ENCODE measurements around the gene MFRP. TPM values are rescaled to one million over a fixed set of nuclear protein-coding genes. Genes with fewer than 3 reads are reported as not detected.
A peak's percentile ranks its signal among the peaks of the same experiment; 100 is the strongest.

Gene MFRP
- total RNA-seq, 3 donors from 2014 or later = not detected

GRCh38 chr11:119382101-119382500, 35.6 kb upstream of the MFRP start:
- Histone ChIP-seq H3K9me3 (no peaks in the 10 kb centered on the region), H3K4me3 (no peak overlapping the region), H3K36me3 (ENCODE audit: low read depth) (no peaks in the 10 kb centered on the region), H3K4me1 (ENCODE audit: low read depth) (peaks cover 7% of the 10 kb centered on the region)
- intact Hi-C loops (cut with DNase I, micrococcal nuclease) = no loop called here
- TF ChIP-seq CTCF (IDR thresholded peaks at IDR 0.05) = no peak
- ATAC-seq (no peak), DNase-seq (no peak)

- H3K4me1 ChIP-seq (ENCODE audit: low read depth) = peaks cover 7% of the 10 kb centered on the region
- TF ChIP-seq CTCF (IDR thresholded peaks at IDR 0.05) = peak; percentile 92
Observed at GRCh38 chr11:119381181-119381988, 34.9 kb upstream of the MFRP start, which contains the start of gene USP2. Gene USP2, minus strand, starts transcription at chr11:119381690. Its CDS starts 8,210 bp downstream, at chr11:119373480.

GRCh38 chr11:119380827-119381180, 34.3 kb upstream of the MFRP start:
- Histone ChIP-seq H3K36me3 (ENCODE audit: low read depth) (no peaks in the 10 kb centered on the region), H3K9me3 (no peaks in the 10 kb centered on the region), H3K4me1 (ENCODE audit: low read depth) (peaks cover 9% of the 10 kb centered on the region), H3K4me3 (no peak overlapping the region)
- TF ChIP-seq CTCF (IDR thresholded peaks at IDR 0.05) = no peak
- ATAC-seq (no peak), DNase-seq (no peak)
- intact Hi-C loops (cut with DNase I, micrococcal nuclease) = no loop called here

More at GRCh38 chr11:119381181-119381988, 34.9 kb upstream of the MFRP start, which contains the start of gene USP2:
- peak within 1 kb of the TSS; percentile 9 for H3K4me3 ChIP-seq
- no peaks in the 10 kb centered on the region for H3K9me3 ChIP-seq
- intact Hi-C loops (cut with DNase I, micrococcal nuclease) = no loop called here
- no peaks in the 10 kb centered on the region for H3K36me3 ChIP-seq (ENCODE audit: low read depth)
- ATAC-seq (peak; percentile 99), DNase-seq (peak; percentile 95 to 99 (median 98))

- intact Hi-C loops (cut with DNase I, micrococcal nuclease) = no loop called here
- no peak overlapping the region for H3K4me3 ChIP-seq
- TF ChIP-seq CTCF (IDR thresholded peaks at IDR 0.05) = no peak
- peaks cover 9% of the 10 kb centered on the region for H3K4me1 ChIP-seq (ENCODE audit: low read depth)
- no peaks in the 10 kb centered on the region for H3K9me3 ChIP-seq
- ATAC-seq (no peak), DNase-seq (no peak)
- no peaks in the 10 kb centered on the region for H3K36me3 ChIP-seq (ENCODE audit: low read depth)
Observed at GRCh38 chr11:119380160-119380826, 33.8 kb upstream of the MFRP start.

- intact Hi-C loops (cut with DNase I, micrococcal nuclease) = no loop called here
- H3K4me1 ChIP-seq (ENCODE audit: low read depth) = peaks cover 12% of the 10 kb centered on the region
- no peak overlapping the region for H3K4me3 ChIP-seq
- ATAC-seq (no peak), DNase-seq (no peak)
- no peaks in the 10 kb centered on the region for H3K36me3 ChIP-seq (ENCODE audit: low read depth)
- TF ChIP-seq CTCF (IDR thresholded peaks at IDR 0.05) = no peak
- H3K9me3 ChIP-seq = no peaks in the 10 kb centered on the region
Observed at GRCh38 chr11:119378851-119379465, 32.5 kb upstream of the MFRP start.

Data from mucosa of descending colon (tissue), 3 donors.